MM.1S (cell line): ENCODE data around the gene ERICH4.

ENCODE experiments used
- DNase-seq: peaks from one replicate; pipeline ENCODE4 v3.0.0-alpha.2; 2015
- H2AFZ ChIP-seq: fragments of 300-600 bp; sonication (generic); 2 replicates; pipeline ENCODE4 v1.6.0; 2016; ENCODE audit warnings: antibody characterized with exemption, low read length
- H3F3A ChIP-seq: fragments of 300-600 bp; sonication (generic); 2 replicates; pipeline ENCODE4 v1.6.1; 2016; ENCODE audit warnings: mild to moderate bottlenecking, antibody characterized with exemption, low read length, moderate library complexity, mixed read lengths; ENCODE audit not compliant: insufficient read depth
- H3K27ac ChIP-seq: fragments of 300-600 bp; sonication (generic); 2 replicates; pipeline ENCODE4 v1.5.1; 2016; ENCODE audit warnings: mild to moderate bottlenecking, low read length
- H3K27me3 ChIP-seq: fragments of 300-600 bp; sonication (generic); replicated peaks from 2 replicates; pipeline ENCODE4 v1.6.0; 2016; ENCODE audit warnings: low read length; ENCODE audit not compliant: insufficient read depth
- H3K36me3 ChIP-seq: fragments of 300-600 bp; sonication (generic); replicated peaks from 2 replicates; pipeline ENCODE4 v1.6.1; 2016; ENCODE audit warnings: mild to moderate bottlenecking, low read length, mixed read lengths; ENCODE audit not compliant: insufficient read depth
- H3K4me1 ChIP-seq: fragments of 300-600 bp; sonication (generic); 2 replicates; pipeline ENCODE4 v1.6.1; 2016; ENCODE audit warnings: low read length, mixed read lengths
- H3K4me2 ChIP-seq: fragments of 300-600 bp; sonication (generic); 2 replicates; pipeline ENCODE4 v1.6.0; 2016; ENCODE audit warnings: low read depth, low read length
- H3K4me3 ChIP-seq: fragments of 300-600 bp; sonication (generic); 2 replicates; pipeline ENCODE4 v1.5.1; 2016; ENCODE audit warnings: low read length, mixed read lengths
- H3K79me2 ChIP-seq: fragments of 300-600 bp; sonication (generic); 2 replicates; pipeline ENCODE4 v1.6.1; 2016; ENCODE audit warnings: mixed run types, low read length, mixed read lengths
- H3K9ac ChIP-seq: fragments of 300-600 bp; sonication (generic); 2 replicates; pipeline ENCODE4 v1.6.1; 2016; ENCODE audit warnings: low read length, mixed read lengths
- H3K9me2 ChIP-seq: fragments of 300-600 bp; sonication (generic); replicated peaks from 2 replicates; pipeline ENCODE4 v1.6.1; 2016; ENCODE audit warnings: mild to moderate bottlenecking, low read length, mixed read lengths; ENCODE audit not compliant: insufficient read depth
- H3K9me3 ChIP-seq: fragments of 300-600 bp; sonication (generic); replicated peaks from 2 replicates; pipeline ENCODE4 v1.6.1; 2016; ENCODE audit warnings: mild to moderate bottlenecking, low read length, mixed read lengths; ENCODE audit not compliant: insufficient read depth
- H4K20me1 ChIP-seq: fragments of 300-600 bp; sonication (generic); 2 replicates; pipeline ENCODE4 v1.6.1; 2016; ENCODE audit warnings: mild to moderate bottlenecking, low read length, moderate library complexity, mixed read lengths; ENCODE audit not compliant: insufficient read depth
- CTCF ChIP-seq: fragments of 300-600 bp; sonication (generic); IDR thresholded peaks from 2 replicates; pipeline ENCODE4 v1.5.1; 2016; ENCODE audit warnings: antibody characterized with exemption, low read length, mixed read lengths
- EZH2 ChIP-seq: fragments of 300-600 bp; sonication (generic); optimal IDR thresholded peaks from 2 replicates; pipeline ENCODE3; 2017; ENCODE audit warnings: low read depth, mild to moderate bottlenecking, antibody characterized with exemption, low read length, mixed read lengths
- EZH2phosphoT487 ChIP-seq: fragments of 300-600 bp; sonication (generic); IDR thresholded peaks from 2 replicates; pipeline ENCODE4 v1.6.1; 2018; ENCODE audit warnings: antibody characterized with exemption, low read length

ERICH4 gene

DNA sequence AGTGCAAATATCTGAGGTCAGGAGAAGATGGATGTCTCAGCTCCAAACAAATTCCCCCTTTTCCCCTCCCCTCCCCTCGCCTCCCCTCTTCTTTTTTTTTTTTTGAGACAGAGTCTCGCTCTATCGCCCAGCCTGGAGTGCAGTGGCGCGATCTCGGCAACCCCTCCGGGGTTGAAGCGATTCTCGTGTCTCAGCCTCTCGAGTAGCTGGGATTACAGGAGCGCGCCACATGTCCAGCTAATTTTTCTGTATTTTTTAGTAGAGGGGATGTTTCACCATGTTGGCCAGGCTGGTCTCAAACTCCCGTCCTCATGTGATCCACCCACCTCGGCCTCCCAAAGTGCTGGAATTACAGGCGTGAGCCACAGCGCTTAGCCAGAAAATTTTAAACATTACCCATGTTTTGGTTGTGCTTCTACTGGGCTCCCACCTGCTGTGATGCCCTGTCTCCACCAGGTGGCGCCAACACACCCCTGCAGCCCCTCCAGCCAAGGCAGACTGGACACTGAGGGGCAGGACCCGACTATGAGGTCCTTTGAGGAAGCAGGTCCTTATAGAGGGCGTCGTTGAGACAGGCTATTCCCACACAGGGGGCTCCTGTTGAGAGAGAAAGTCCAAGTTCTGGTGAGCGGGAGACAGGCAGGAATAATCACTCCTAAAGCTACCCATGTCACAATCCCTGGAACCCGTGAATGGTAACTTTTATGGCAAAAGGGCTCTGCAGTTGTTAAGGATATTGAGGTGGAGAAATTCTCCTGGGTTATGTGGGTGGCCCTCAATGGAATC lies 6.3 kb downstream of the ERICH4 start:
- H4K20me1 ChIP-seq, result no peaks in the 10 kb centered on the region
- H3K9ac ChIP-seq, result peak overlapping the region; percentile 30; the same call in 1 of the 2 replicates
- H3K79me2 ChIP-seq, result no peaks in the 10 kb centered on the region
- DNase-seq, result peak; percentile 58
- H3K27me3 ChIP-seq, result no peaks in the 10 kb centered on the region
- no peaks in the 10 kb centered on the region for H3F3A ChIP-seq
- TF ChIP-seq CTCF, result peak; percentile 96
- no peak for TF ChIP-seq EZH2
- no peak for TF ChIP-seq EZH2phosphoT487
- H3K9me2 ChIP-seq, result no peaks in the 10 kb centered on the region
- peak overlapping the region; percentile 68; the same call in 1 of the 2 replicates for H3K4me2 ChIP-seq
- H3K36me3 ChIP-seq, result no peaks in the 10 kb centered on the region
- H3K9me3 ChIP-seq, result no peaks in the 10 kb centered on the region
- H2AFZ ChIP-seq, result peak overlapping the region; percentile 30
- H3K4me3 ChIP-seq, result peak overlapping the region; percentile 49
- no peak overlapping the region for H3K27ac ChIP-seq
- H3K4me1 ChIP-seq, result peaks cover 4% of the 10 kb centered on the region; the same call in 1 of the 2 replicates

- H3K27ac ChIP-seq, result no peak overlapping the region
- H3F3A ChIP-seq, result no peaks in the 10 kb centered on the region
- no peak overlapping the region for H3K4me3 ChIP-seq
- TF ChIP-seq EZH2 (no peak), EZH2phosphoT487 (no peak), CTCF (no peak)
- no peaks in the 10 kb centered on the region for H3K36me3 ChIP-seq
- no peaks in the 10 kb centered on the region for H3K27me3 ChIP-seq
- H3K4me2 ChIP-seq, result peak overlapping the region; percentile 68; the same call in 1 of the 2 replicates
- H3K79me2 ChIP-seq, result no peaks in the 10 kb centered on the region
- no peaks in the 10 kb centered on the region for H4K20me1 ChIP-seq
- no peaks in the 10 kb centered on the region for H3K9me3 ChIP-seq
- H3K9me2 ChIP-seq, result no peaks in the 10 kb centered on the region
- DNase-seq, result no peak
- H3K4me1 ChIP-seq, result peaks cover 4% of the 10 kb centered on the region; the same call in 1 of the 2 replicates
- H3K9ac ChIP-seq, result no peak overlapping the region
- no peak overlapping the region for H2AFZ ChIP-seq
These were observed 6.9 kb downstream of the ERICH4 start for GRCh38 chr19:41449865-41450178.

- Histone ChIP-seq H3K27me3 (no peaks in the 10 kb centered on the region), H3K79me2 (no peaks in the 10 kb centered on the region), H4K20me1 (no peaks in the 10 kb centered on the region), H3K4me2 (no peak overlapping the region), H3K4me3 (no peak overlapping the region), H2AFZ (no peak overlapping the region), H3K36me3 (no peaks in the 10 kb centered on the region), H3K9me2 (no peaks in the 10 kb centered on the region), H3K27ac (no peak overlapping the region), H3K4me1 (peaks cover 15% of the 10 kb centered on the region), H3K9me3 (no peaks in the 10 kb centered on the region), H3F3A (peaks cover 8% of the 10 kb centered on the region; the same call in 1 of the 2 replicates), H3K9ac (no peak overlapping the region)
- TF ChIP-seq CTCF, result no peak
- no peak for TF ChIP-seq EZH2
- no peak for TF ChIP-seq EZH2phosphoT487
- no peak for DNase-seq
These were observed 9.8 kb downstream of the ERICH4 start for GRCh38 chr19:41452584-41453275.
